D721Med (cell line): ENCODE measurements around the gene CORO2A.

Experiments
- DNase-seq: peaks from one replicate; pipeline ENCODE4 v3.0.0; 2011; ENCODE audit warnings: low spot score; ENCODE audit not compliant: insufficient read length
- FAIRE-seq: peaks from 2 replicates; lab custom pipeline; 2011; peaks lifted over from hg19 to GRCh38; lab: Jason Lieb, UNC
- CTCF ChIP-seq: IDR thresholded peaks from 2 replicates; pipeline ENCODE4 v1.5.1; 2012; ENCODE audit warnings: mild to moderate bottlenecking, control low read depth; ENCODE audit not compliant: insufficient read depth; ENCODE audit errors: missing control alignments

Gene CORO2A

GRCh38 chr9:98211260-98211659 lies 18.8 kb upstream of the CORO2A start:
- TF ChIP-seq CTCF, result no peak
- DNase-seq, result no peak
- no peak for FAIRE-seq

DNA sequence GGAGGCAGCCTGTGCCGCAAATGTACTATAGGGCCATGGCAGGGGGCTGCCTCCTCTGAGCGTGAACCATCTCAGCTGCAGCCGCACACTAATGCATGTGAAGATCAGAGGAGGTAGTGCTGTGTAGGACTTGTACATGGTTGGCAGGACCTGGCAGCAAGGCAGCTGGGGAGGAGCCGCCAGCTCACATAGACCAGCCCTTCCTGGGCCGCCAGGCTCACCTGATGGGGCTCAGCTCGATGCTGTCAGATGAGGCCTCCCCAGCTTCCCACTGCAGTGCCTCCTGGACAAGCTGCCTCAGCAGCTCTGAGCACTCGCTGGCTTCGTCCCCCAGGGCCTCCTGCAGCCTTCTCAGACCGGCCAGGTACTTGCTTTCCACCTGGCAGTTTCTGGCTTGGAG lies 18.0 kb upstream of the CORO2A start:
- DNase-seq (no peak), FAIRE-seq (no peak)
- TF ChIP-seq CTCF, result no peak

DNA sequence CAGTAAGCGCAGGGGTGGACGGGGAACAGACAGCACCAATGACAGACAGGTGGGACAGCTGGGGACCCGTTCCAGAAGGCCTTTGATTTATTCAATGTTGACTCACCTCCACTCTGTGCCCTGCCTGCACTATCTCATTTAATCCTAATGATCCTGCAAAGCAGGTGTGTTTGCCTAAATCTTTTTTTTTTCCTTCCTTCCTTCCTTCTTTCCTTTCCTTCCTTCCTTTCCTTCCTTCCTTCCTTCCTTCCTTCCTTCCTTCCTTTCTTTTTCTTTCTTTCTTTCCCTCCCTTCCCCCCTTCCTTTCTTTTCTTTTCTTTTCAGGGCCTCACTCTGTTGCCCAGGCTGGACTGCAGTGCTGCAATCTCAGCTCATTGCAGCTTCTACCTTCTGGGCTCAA lies 17.1 kb upstream of the CORO2A start:
- no peak for DNase-seq
- FAIRE-seq, result no peak

DNA sequence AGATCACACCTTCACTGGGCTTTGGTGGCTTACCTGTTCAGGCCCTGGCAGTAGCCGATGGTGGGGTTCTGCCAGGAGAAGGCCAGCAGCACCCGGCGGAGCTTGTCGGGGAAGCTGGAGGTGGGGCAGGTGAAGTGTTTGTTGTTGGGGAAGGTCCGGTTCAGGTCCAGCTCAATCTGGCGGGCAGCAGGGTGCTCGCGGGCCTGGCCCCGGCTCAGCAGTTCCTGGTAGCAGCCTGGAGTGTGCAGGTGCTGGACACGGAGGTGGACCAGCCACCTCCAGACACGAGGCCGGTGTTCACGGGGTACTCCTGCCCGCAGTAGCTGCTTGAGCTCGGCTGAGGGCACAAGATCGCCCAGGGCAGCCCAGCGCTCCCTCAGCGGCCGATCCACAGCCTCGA lies 16.2 kb upstream of the CORO2A start:
- DNase-seq (no peak), FAIRE-seq (no peak)
- no peak for TF ChIP-seq CTCF

More for the DNA sequence above, 17.1 kb upstream of the CORO2A start:
- TF ChIP-seq CTCF, result no peak

- FAIRE-seq (no peak), DNase-seq (no peak)
- no peak for TF ChIP-seq CTCF
These were observed 15.2 kb upstream of the CORO2A start for GRCh38 chr9:98207606-98208005.

- TF ChIP-seq CTCF, result no peak
- no peak for DNase-seq
- FAIRE-seq, result no peak
These were observed 14.3 kb upstream of the CORO2A start for GRCh38 chr9:98206754-98207153.

DNA sequence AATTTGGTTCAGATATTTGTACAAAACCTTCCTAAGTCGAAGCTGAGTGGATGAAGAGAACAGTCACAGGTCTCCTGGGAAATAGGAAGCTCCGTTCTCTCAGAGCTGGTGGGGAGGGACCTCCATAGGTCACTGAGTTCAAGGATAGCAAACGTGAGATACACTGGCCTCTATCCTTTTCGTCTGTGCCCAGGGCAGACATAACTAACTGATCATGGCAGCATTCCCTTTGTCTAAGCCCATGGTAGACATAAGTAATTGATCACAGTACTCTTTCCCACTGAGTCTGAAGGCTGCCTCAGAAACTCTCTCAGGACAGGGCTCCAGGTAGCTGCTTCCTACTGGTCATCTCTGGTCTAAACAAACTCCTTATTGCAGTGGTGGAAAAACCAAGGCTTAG lies 12.3 kb upstream of the CORO2A start:
- no peak for TF ChIP-seq CTCF

More for the DNA sequence above, 12.3 kb upstream of the CORO2A start:
- no peak for FAIRE-seq
- no peak for DNase-seq
